GM18517 (cell line): ENCODE measurements around the gene RASAL1.

Source experiments
- ATAC-seq: cut with Tn5 transposase; IDR thresholded peaks from one replicate; pipeline ENCODE4 v1.9.1; 2021; ENCODE audit warnings: mild to moderate bottlenecking, moderate library complexity; ENCODE audit not compliant: unreplicated experiment

The RASAL1 gene

GRCh38 chr12:113162102-113163029 is 26.8 kb upstream of the RASAL1 start:
- no peak for ATAC-seq

GRCh38 chr12:113161415-113162016 is 26.0 kb upstream of the RASAL1 start:
- ATAC-seq: no peak

- no peak for ATAC-seq
Observed at GRCh38 chr12:113159937-113160336, 24.4 kb upstream of the RASAL1 start.

GRCh38 chr12:113158439-113159203 is 23.1 kb upstream of the RASAL1 start:
- no peak for ATAC-seq

GRCh38 chr12:113157218-113157859 is 21.8 kb upstream of the RASAL1 start:
- ATAC-seq: no peak

GRCh38 chr12:113155646-113156045 is 20.1 kb upstream of the RASAL1 start:
- no peak for ATAC-seq

GRCh38 chr12:113155060-113155459 is 19.5 kb upstream of the RASAL1 start:
- ATAC-seq: no peak

GRCh38 chr12:113154351-113154973 is 18.9 kb upstream of the RASAL1 start:
- no peak for ATAC-seq

- no peak for ATAC-seq
Observed at GRCh38 chr12:113152835-113153814, 17.6 kb upstream of the RASAL1 start.

GRCh38 chr12:113152196-113152834 is 16.8 kb upstream of the RASAL1 start:
- no peak for ATAC-seq

GRCh38 chr12:113151655-113152054 is 16.1 kb upstream of the RASAL1 start:
- ATAC-seq: no peak

- no peak for ATAC-seq
Observed at GRCh38 chr12:113149361-113150150, 14.0 kb upstream of the RASAL1 start, which contains the start of gene CFAP73. TSS of gene CFAP73 (plus strand) at chr12:113149724. CDS start at chr12:113149858, 134 bp downstream.

- no peak for ATAC-seq
Observed at GRCh38 chr12:113146999-113147398, 11.4 kb upstream of the RASAL1 start.

GRCh38 chr12:113145720-113146551 is 10.4 kb upstream of the RASAL1 start:
- ATAC-seq: no peak

- no peak for ATAC-seq
Observed at GRCh38 chr12:113144806-113145205, 9.2 kb upstream of the RASAL1 start.

- ATAC-seq: no peak
Observed at GRCh38 chr12:113143959-113144358, 8.4 kb upstream of the RASAL1 start.

- no peak for ATAC-seq
Observed at GRCh38 chr12:113142886-113143332, 7.3 kb upstream of the RASAL1 start.
